T-helper 1 cell treated with Interleukin-12 subunit alpha and Interleukin-12 subunit beta and Interleukin-4 antibody, amounts not matched to agents 30 ng/mL and 1 ng/mL, for 36 hours (primary cell): ENCODE results near the gene TMCO2. TPM values are rescaled to one million over a fixed set of nuclear protein-coding genes. Genes with fewer than 3 reads are reported as not detected.

Experiments
- intact Hi-C: fragments of 100-400 bp; cut with micrococcal nuclease; formaldehyde crosslinking; loops from one replicate; pipeline ENCODE4 v1.15.1; 2024
- total RNA-seq: library from RNA; stranded (reverse); gene quantifications from 2 replicates; pipeline ENCODE4 v1.2.3, GENCODE V29; 2022

The TMCO2 gene
- total RNA-seq, 1 donor from 2014 or later: 0.83 TPM

DNA sequence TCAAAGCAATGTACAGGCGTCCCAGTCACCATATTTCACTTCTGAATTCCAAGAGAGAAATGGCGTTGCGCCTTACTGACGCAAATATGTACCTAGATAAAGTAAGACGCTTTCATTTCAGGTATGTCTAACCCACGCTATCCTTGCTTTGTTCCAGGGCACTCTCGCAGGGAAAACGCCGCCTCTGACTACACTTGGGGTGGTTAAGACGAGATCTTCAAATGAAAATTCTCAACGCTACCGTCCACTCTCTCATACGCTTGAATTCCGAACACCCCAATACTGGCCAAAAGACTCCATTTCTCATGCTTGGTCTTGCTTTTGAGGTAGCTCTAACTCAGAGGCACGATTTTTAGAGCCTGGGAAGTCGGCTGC, 9.6 kb downstream of the TMCO2 start:
- intact Hi-C loops: loop anchor here (1.0 to 5.0 kb wide), 8 partner anchors 16 to 605 kb away; partner anchors contain the start of genes CITED4, NFYC and ZNF684

DNA sequence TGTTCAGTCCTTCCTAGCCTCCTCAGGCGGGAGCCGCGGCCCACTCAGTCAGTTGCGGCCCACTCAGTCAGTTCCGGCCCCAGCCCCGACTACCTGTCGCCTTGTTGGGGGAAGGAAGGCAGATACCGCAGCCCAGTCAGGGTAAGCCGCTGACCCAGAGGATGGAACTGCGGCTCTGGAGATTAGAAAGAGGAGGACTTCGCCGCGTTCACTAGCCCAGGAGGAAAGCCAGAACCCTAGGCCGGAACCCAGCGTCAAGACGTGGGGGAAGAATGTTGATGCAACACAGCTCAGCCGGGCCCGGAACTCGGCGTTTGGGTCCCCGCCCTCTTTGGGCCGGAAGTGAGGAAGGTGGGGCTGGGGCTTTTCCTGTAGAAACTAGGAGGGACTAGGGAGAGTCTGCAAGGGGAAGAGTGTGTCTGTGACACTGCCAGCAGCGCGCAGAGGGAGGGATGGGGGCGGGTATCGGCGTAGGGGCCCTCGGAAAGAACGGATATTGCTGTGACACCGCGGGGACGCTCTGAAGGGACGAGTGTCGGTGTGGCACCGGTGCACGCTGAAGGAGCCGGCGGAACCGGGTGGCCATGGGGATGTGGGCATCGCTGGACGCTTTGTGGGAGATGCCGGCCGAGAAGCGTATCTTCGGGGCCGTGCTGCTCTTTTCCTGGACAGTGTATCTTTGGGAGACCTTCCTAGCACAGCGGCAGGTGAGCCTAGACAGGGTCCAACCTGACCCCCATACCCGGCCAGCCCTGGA, 10.1 kb downstream of the TMCO2 start, which contains the start of gene ZMPSTE24:
TSS of gene ZMPSTE24 (plus strand) at position 549 of the 757 bp plus-strand sequence. CDS start at position 585, 36 bp downstream.
- intact Hi-C loops: loop anchor here (1.0 to 5.0 kb wide), 14 partner anchors 17 to 604 kb away; partner anchors contain the start of genes CAP1, CITED4, NFYC and RLF

DNA sequence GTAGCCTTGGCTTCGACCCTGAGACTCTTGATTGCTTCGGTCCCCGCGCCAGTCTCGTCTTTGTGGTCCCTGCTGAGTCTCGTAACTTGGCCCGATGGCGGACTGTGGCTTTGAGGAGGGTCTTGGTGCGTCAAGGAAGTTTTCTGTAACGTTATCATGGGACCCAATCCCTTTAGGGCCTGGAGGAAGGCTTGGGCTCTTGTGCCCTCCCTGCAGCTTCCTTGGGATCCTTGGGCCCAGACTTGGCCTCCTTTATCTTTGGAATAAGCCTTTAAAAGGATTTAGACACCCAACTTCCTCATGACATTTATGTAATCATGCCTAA, 10.7 kb downstream of the TMCO2 start:
- intact Hi-C loops: loop anchor here (1.0 to 5.0 kb wide), 9 partner anchors 57 to 604 kb away; partner anchors contain the start of genes CAP1, CITED4, NFYC and RLF

DNA sequence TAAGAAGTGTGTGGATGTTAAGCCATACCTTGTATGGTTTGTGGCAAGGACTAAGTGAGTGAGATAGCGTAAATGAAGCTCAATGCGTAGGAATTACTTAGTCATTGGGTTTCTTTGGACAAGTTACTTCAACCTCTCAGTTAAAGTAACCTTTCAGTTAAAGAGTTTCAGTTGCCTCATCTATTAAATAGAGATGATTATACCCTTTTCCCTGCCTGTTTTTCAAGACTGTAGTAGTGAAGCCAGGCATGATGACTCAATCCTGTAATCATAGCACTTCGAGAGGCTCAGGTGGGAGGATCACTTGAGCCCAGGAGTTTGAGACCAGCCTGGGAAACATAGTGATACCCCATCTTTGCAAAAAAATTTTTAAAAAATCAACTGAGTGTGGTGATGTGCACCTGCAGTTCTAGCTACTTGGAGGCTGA, 16.6 kb downstream of the TMCO2 start:
- intact Hi-C loops: no loop called here

DNA sequence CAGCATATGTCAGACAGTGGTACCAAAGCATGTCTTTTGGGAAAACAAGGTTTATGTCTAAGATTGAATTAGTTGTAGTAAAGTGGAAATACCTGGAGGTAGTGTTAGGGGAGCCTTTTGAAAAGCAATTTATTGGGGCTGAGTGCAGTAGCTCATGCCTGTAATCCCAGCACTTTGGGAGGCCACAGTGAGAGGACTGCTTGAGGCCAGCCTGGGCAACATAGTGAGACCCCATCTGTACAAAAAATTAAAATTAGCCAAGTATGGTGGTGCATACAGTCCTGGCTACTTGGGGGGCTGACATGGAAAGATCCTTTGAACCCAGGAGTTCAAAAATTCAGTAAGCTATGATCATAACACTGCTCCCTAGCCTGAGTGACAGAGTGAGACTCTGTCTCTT, 17.6 kb downstream of the TMCO2 start:
- intact Hi-C loops: no loop called here

DNA sequence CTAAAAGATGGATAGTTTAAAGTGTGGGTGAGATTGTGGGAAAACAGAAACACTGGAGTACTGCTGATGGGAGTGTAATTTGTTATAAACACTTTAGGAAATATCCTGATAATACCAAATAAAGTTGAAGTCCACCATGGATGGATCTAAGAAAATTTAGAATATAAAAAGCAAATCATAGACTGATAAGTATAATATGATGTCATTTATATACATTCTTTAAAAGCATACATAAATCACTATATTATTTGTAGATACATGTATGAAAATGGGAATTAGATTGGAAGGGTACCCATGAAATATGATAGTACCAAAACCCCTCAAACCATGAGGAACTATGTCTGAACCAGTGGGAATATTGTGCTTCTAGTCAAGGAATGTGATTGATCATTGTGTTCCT, 18.2 kb downstream of the TMCO2 start:
- intact Hi-C loops: no loop called here

DNA sequence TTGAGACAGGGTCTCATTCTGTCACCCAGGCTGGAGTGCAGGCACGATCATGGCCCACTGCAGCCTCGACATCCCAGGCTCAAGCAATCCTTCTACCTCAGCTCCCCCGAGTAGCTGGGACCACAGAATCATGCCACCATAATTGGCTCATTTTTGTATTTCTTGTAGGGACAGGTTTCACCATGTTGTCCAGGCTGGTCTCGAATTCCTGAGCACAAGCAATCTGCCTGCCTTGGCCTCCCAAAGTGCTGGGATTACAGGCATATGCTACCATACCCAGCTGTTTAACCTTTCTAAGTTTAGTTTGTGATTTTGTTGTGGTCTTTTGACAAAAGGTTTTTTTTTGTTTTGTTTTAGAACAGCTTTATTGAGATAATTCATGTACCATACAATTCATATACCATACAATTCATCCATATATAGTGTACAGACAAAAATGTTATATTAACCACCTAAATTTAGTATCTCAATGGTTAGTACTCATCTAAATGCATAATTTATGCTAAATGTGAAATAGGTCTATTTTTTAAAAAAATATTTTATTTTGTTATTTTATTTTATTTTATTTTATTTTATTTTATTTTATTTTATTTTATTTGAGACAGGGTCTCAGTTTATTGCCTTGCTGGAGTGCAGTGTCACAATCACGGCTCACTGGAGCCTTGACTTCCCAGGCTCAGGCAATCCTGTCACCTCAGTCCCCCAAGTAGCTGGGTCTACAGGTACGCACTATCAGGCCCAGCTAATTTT, 19.2 kb downstream of the TMCO2 start:
- intact Hi-C loops: no loop called here

DNA sequence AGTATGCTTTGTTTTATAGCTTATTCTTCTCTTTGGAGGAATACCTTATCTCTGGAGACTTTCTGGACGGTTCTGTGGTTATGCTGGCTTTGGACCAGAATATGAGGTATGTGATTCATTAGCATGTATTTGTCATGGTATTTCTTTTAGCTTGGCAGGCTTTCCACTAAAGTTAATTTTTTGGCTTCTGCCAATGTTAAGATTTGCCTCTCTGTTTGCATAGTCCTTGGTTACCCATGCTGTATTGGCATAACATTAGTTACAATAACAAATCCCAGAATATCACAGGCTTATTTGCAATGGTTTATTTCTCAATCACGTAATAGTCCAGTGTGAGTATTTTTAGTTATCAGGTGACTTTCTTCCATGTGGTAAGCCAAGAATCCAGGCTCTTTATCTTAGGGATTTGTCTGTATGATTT, 20.0 kb downstream of the TMCO2 start:
- intact Hi-C loops: no loop called here

DNA sequence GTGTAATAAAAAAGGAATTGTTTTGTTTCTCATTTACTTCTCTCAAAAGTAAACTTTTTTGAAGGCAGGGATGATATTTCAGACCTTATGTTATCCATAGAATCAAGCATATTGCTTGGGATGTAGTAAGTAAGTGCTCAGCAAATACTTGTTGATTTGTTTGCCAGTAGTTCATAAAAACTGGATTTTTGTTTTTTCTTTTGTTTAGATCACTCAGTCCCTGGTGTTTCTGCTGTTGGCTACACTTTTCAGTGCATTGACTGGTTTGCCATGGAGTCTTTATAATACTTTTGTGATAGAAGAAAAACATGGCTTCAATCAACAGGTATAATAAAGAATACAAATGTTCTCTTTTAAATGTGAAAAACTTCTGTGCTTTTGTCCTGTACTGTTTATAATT, 20.5 kb downstream of the TMCO2 start:
- intact Hi-C loops: no loop called here

DNA sequence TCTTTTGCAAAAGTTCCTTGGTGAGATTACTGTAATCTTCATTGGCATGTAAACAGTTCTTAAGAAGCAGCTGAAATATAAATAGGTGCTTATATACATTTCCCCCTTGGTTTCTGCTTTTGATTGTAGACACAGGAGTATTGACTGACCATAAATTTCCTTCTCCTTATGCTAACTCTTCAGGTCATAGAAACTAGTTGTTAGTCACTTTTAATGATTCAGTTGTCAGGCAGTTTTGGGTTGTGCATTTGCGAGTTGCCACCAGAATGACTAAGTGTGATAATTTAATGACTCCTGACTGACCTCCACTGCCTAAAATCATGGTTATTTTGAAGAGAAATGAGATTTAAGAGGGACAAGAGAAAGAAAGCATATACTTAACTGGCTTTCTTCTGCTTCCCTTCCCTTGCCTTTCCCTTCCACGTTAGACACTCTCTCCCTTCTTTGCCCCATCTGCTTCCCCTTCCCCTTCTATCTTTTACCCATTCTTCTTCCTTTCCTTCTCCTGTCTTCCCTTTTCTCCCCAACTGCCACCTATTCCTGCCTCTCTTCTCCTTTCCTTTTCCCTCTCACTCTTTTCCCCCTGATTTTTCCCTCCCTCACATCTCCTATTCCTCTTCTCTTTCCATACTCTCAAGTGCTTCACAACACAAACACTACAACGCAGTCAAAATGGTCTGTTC, 22.6 kb downstream of the TMCO2 start:
- intact Hi-C loops: no loop called here

DNA sequence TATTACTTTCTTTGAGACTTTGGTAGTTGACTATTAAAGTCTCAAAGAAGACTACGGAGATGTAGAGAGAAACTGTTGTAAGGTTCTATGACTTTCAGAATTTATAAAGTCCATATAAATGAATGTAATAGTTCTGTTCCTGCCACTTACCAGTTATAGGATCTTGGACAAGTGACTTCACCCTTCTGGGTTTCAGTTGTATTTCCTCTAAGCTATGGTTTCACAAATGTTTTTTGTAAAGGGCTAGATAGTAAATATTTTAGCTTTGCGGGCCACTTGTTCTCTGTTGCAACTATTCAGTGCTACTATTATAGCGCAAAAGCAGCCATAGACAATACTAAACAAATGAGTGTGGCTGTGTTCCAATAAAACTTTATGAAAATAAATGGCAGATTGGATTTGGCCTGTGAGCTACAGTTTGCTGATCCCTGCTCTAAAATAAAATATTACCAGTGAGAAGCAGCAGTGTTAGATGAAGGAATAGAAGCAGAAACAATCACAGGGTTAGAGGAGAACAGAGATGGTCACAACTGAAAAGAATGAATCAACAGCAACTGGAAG, 25.0 kb downstream of the TMCO2 start:
- intact Hi-C loops: no loop called here

DNA sequence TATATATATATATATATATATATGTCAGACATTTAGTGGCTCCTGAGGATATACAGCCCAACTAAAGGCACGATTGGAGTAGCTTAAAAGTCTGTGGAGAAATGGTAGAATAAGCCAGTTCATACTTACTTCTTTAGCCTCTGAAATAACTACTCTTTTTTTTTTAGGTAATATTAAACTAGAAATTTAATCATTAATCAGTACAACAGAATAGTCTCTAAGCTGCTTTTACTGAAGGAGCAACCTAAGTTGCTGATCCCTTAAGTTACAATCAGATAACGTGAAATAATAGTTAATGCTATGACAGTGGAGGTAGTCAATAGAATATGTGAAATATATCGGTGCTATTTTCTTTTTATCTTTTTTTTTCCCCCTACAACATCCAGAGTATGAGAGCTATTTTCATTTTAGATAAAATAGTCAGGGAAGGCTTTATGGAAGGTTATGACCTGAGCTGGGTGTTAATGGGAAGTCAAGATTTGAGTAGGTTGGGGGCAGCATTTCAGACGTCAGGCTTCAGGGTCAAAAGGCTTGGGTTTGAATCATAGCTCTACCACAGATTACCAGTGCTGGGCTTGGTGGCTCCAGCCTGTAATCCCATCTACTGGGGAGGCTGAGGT, 25.9 kb downstream of the TMCO2 start:
- intact Hi-C loops: no loop called here

DNA sequence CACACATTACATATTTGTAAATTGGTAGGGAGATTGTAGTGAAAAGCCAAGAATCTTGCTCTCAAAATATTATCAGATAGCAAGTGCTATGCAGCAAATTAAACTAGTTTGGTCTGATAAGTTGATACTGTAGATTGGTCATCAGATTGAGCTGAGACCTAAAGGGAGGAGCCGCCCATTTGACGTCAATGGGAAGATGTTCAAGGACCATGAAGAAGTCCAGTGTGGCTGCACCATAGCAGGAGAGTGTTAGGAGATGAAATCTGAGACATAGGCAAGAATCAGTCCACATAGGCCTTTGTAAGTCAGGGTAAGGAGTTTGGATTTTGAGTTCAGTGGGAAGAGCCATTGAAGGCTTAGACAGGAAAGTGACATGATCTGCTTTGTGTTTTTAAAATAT, 26.6 kb downstream of the TMCO2 start:
- intact Hi-C loops: no loop called here

DNA sequence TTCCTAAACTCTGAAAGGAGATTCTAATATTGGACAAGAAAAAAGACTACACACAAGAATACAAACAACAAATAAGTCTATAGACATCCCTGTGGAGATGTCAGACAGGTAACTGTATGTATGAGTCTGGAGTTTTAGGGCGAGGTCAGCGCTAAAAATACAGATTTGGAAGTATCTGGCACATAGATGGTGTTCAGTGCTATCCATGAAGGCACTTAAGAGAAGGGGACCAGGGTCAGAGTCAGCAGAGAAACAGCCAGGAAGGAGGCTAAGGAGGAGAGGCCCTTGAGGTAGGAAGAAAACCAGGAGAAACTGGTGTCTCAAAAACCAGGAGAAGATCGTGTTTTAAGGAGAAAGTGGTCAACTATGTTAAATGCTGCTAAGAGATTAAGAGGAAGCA, 28.4 kb downstream of the TMCO2 start:
- intact Hi-C loops: no loop called here

DNA sequence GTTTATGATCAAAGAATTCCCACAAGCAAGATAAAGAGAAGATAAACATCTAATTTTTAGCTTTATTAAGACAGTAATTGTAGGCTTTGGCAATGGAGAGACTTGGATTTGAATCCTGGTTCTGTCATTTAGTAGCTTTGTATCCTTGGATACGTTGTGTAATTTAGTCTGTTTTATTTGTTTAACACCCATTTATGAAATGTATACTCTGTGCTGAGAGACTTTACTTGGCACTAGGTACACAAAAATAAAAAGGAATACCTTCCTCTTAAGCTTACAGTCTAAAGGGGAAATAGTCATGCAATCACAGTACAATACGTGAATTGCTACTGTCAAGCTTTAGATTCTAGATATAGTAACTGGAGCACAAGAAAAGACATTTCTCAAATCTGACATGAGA, 34.1 kb downstream of the TMCO2 start:
- intact Hi-C loops: no loop called here

DNA sequence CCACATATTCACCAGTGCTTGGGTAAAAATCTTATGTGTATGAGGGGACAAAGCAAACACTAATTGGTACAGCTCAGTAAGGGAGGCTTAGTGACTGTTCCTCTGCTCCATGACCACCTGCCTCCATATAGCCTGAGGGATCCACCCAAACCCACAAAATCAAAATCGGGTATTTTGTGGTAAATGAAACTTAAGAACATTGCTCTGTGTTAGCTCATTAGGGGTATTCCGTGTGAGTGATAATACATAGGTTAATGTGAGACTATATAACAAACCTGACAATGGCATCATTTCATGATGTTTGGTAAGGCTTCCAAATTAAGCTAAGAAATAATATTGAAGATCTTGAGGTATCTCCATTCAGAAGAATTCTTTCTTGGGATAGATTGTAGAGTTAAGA, 43.6 kb downstream of the TMCO2 start:
- intact Hi-C loops: no loop called here

DNA sequence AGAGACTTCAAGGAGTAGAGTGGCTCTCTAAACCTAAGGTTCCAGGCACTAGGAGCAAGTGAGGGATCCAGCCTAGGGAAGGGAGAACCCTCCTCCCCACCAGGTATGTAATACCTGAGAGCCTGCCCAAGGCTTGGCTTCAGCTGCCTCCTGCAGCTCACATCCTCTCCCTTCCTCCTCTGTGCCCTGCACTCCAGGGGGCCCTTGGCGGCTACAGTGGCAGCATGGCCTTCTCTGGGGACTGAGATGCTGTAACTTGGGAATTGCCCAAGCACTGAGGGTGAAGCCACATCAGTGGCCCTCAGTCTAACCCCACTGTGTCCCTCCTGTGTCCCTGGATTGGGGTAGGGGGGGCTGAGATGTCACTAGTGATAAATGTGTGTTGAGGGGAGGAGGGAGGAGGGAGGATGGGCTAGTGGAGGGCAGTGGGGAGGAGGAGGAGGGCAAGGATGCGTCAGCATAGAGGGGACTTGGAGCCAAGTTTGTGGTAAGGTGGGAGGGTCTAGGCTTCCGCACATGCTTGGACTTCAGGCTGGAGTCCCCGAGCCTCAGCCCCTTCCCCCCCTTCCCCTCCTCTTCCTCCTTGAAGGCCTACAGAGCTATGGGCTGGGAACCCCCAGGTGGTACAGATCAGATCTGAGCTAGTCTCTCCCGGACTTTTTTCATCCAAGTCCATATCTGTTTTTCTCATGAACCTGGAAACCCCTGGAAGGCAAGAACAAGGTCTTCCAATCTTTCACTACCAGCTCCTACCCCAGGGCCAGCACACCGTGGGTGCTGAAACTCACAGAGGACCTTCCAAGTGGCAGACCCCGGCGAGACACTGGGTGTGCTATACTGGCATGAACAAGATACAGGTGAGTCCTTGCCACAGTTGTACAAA, 51.9 kb downstream of the TMCO2 start:
- intact Hi-C loops: no loop called here

DNA sequence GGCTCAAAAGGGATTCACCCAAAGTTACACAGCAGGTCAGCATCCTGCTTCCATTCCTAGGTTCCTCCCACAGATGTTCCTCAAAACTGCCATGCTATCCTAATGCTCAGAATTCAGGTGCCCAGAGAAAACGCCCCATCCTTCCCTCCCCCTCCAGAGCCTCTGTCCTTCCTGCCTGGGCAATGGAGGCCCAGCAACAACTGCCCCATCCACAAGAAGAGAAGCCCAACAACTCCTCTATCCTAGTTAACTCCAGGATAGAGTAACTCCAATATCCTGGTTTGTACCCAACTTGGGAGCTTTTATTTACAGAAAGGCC, 52.5 kb downstream of the TMCO2 start:
- intact Hi-C loops: no loop called here

DNA sequence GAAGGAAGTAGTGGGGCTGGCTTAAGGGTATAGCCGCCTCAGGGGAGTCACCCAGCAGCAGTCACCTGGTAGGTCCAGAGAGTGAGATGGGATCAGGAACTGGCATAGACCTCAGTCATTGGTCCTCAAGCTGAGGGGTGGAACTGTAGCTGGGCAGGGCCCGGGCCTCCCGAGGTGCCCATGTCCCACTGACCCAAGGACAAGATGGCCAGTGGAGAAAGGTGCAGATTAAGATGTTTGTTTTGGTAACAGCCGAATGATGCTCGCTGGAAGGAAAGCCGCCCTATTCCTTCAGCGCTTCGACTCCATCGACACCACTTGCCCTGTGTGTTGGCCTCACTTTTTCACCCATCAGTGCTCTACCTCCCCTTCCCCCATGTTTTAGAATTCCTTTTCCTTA, 52.9 kb downstream of the TMCO2 start:
- intact Hi-C loops: no loop called here

DNA sequence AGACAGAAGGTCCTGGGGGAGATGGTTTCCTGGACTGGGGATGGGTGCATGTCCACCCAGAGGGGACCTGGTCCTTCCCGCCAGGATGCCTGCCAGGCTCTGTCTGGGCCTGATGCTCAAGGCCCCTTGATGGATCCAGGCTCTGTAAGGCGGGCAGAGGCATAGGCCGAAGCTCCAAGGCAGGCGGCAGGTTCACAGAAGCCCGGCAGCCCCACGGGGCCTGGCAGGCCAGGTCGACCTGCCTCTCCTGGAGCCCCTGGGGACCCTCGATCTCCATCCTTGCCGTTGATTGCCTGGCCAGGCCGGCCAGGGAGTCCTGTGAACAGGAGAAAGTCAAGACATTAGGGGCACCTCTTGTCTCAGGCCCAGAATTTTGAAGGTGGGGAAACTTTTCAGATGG, 53.3 kb downstream of the TMCO2 start:
- intact Hi-C loops: no loop called here
